DOHH2 (cell line): ENCODE measurements around the gene CFAP74.

Experiments used
- CTCF ChIP-seq: fragments of 200-600 bp; sonication (generic); IDR thresholded peaks from one replicate; pipeline ENCODE4 v1.5.1; 2014; ENCODE audit warnings: antibody characterized with exemption, mild to moderate bottlenecking, low read depth, low read length; ENCODE audit not compliant: poor library complexity, severe bottlenecking
- EZH2phosphoT487 ChIP-seq: fragments of 200-600 bp; sonication (generic); IDR thresholded peaks from 2 replicates; pipeline ENCODE4 v1.6.1; 2017; ENCODE audit warnings: borderline replicate concordance, mild to moderate bottlenecking, antibody characterized with exemption, low read length, moderate library complexity, mixed read lengths

DNA sequence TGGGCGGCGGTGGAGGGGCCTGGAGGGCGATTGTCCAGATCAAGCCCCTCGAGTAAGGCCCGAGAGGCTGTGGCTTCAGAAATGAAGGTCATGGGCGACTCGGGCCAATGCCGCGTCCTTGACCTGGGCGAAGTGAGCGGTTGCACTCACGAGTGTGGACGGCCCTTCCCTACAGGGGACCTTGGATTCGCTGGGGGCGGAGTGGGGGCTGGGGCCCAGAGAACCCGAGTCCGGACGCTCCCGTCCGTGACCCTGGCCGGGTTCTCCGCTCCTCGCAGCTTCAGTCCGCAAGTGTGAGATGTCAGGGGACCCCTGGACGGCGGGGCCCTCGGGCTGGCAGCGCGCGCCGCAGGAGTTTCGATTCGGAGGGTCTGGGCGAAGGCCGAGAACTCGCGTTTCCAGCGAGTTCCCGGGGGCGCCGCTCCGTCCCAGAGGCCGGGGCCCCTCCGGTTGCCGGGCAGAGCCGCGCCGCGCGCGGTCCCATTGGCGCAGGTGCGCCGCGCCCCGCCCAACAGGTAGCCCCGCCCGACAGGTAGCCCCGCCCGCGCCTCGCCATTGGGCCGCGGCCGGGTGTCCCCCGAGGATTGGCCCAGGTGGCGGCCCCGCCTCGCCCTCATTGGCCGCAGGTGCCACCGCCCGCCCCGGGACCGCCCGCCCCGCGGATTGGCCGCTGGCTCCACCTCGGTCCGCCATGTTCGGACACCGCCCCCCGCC, 46.3 kb upstream of the CFAP74 start, which contains the start of gene PRKCZ:
- no peak for TF ChIP-seq CTCF
- no peak for TF ChIP-seq EZH2phosphoT487
